ENCODE results near the gene MCM9. TPM values are rescaled to one million over a fixed set of nuclear protein-coding genes. Genes with fewer than 3 reads are reported as not detected.

MCM9 gene
- total and polyA plus RNA-seq, 2 donors from 2014 or later: 4.8 to 25.9 TPM

- no peak for FAIRE-seq
- H3K9me3 ChIP-seq (ENCODE audit: control insufficient read depth in 2 of 3, insufficient read depth in 1 of 3, low read length in 3 of 3): no peaks in the 10 kb centered on the region
- no peak overlapping the region for H3K27ac ChIP-seq (ENCODE audit: low read depth in 2 of 2, low read length in 2 of 2)
- no peak overlapping the region for H3K9ac ChIP-seq (ENCODE audit: low read length in 3 of 3)
- no peaks in the 10 kb centered on the region for H3K4me1 ChIP-seq (ENCODE audit: control insufficient read depth in 2 of 3, insufficient read depth in 2 of 3, low read depth in 1 of 3, low read length in 3 of 3)
- no peaks in the 10 kb centered on the region for H3K36me3 ChIP-seq (ENCODE audit: control insufficient read depth in 2 of 3, insufficient read depth in 3 of 3, low read length in 3 of 3)
- H3K27me3 ChIP-seq (ENCODE audit: control insufficient read depth, insufficient read depth, low read length): no peaks in the 10 kb centered on the region
- no peak for TF ChIP-seq CTCF (IDR thresholded peaks at IDR 0.05; ENCODE audit: borderline replicate concordance, extremely low read depth, insufficient read depth)
- no peak for DNase-seq
- intact Hi-C loops (cut with DNase I): no loop called here
- H3K4me3 ChIP-seq (ENCODE audit: low read length in 3 of 3): no peak overlapping the region
Observed at GRCh38 chr6:118889163-118889562, 45.8 kb downstream of the MCM9 start.

DNA sequence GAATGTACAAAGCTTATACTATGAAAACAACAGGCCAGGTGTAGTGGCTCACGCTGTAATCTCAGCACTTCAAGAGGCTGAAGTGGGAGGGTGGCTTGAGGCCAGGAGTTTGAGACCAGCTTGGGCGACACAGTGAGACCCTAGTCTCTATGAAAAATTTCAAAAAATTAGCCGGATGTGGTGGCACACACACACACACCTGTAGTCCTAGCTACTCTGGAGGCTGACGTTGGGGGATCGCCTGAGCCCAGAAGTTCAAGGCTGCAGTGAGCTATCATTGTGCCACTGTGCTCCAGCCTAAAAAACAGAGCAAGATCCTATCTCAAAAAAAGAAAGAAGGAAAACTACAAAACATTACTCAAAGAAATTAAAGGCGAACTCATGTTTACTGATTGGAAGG is 48.3 kb downstream of the MCM9 start:
- no peaks in the 10 kb centered on the region for H3K36me3 ChIP-seq (ENCODE audit: control insufficient read depth in 2 of 3, insufficient read depth in 3 of 3, low read length in 3 of 3)
- H3K9ac ChIP-seq (ENCODE audit: low read length in 3 of 3): no peak overlapping the region
- H3K9me3 ChIP-seq (ENCODE audit: control insufficient read depth in 2 of 3, insufficient read depth in 1 of 3, low read length in 3 of 3): no peaks in the 10 kb centered on the region
- intact Hi-C loops (cut with DNase I): no loop called here
- DNase-seq (no peak), FAIRE-seq (no peak)
- TF ChIP-seq CTCF (IDR thresholded peaks at IDR 0.05; ENCODE audit: borderline replicate concordance, extremely low read depth, insufficient read depth): no peak
- no peak overlapping the region for H3K4me3 ChIP-seq (ENCODE audit: low read length in 3 of 3)
- H3K27me3 ChIP-seq (ENCODE audit: control insufficient read depth, insufficient read depth, low read length): no peaks in the 10 kb centered on the region
- peaks cover 0 to 2% (median 0%) of the 10 kb centered on the region in 3 donors for H3K4me1 ChIP-seq (ENCODE audit: control insufficient read depth in 2 of 3, insufficient read depth in 2 of 3, low read depth in 1 of 3, low read length in 3 of 3)
- no peak overlapping the region for H3K27ac ChIP-seq (ENCODE audit: low read depth in 2 of 2, low read length in 2 of 2)

- peaks cover 0 to 2% (median 0%) of the 10 kb centered on the region in 3 donors for H3K4me1 ChIP-seq (ENCODE audit: control insufficient read depth in 2 of 3, insufficient read depth in 2 of 3, low read depth in 1 of 3, low read length in 3 of 3)
- H3K9ac ChIP-seq (ENCODE audit: low read length in 3 of 3): no peak overlapping the region
- H3K27ac ChIP-seq (ENCODE audit: low read depth in 2 of 2, low read length in 2 of 2): no peak overlapping the region
- DNase-seq: no peak
- H3K36me3 ChIP-seq (ENCODE audit: control insufficient read depth in 2 of 3, insufficient read depth in 3 of 3, low read length in 3 of 3): no peaks in the 10 kb centered on the region
- FAIRE-seq: no peak
- no peak overlapping the region for H3K4me3 ChIP-seq (ENCODE audit: low read length in 3 of 3)
- intact Hi-C loops (cut with DNase I): no loop called here
- no peak for TF ChIP-seq CTCF (IDR thresholded peaks at IDR 0.05; ENCODE audit: borderline replicate concordance, extremely low read depth, insufficient read depth)
- no peaks in the 10 kb centered on the region for H3K9me3 ChIP-seq (ENCODE audit: control insufficient read depth in 2 of 3, insufficient read depth in 1 of 3, low read length in 3 of 3)
- H3K27me3 ChIP-seq (ENCODE audit: control insufficient read depth, insufficient read depth, low read length): no peaks in the 10 kb centered on the region
Observed at GRCh38 chr6:118882314-118882905, 52.5 kb downstream of the MCM9 start.

Measured in kidney (tissue), 14 donors.